Measurements from ENCODE around the gene RAB4B. TPM values are rescaled to one million over a fixed set of nuclear protein-coding genes. Genes with fewer than 3 reads are reported as not detected.

Gene RAB4B
- total and polyA plus RNA-seq, 2 donors (not counting 1 experiment from before 2014, with no cell fraction given) = 108 to 141 TPM

DNA sequence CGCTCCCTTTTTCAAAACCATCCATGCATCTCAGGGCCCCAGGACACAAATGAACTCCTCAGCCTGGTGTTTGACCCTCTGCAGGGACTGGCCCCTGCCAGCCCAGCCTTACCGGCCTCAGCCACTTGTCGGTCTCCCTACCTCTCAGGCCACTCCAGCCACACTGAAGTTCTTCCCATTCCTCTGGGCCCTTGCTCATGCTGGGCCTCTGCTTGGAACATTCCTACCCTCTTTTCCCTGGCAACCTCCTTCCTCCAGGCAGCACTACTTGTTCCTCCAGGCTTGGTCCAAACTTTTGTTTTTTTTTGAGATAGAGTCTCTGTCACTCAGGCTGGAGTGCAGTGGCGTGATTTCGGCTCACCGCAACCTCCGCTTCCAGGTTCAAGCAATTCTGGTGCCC, 13.3 kb downstream of the RAB4B start:
- DNase-seq (no peak), ATAC-seq (ENCODE audit: low read depth) (no peak)
- H3K27me3 ChIP-seq (replicated peaks in 1 of 4; ENCODE audit: control extremely low read depth in 1 of 4, control insufficient read depth in 3 of 4, insufficient read depth in 4 of 4, low read length in 3 of 4) = no peaks in the 10 kb centered on the region
- peak overlapping the region in 1 of 2 donors; percentile 69 for H3K27ac ChIP-seq (ENCODE audit: low read length in 2 of 2)
- H3K4me3 ChIP-seq (ENCODE audit: control extremely low read depth in 1 of 5, extremely low read depth in 1 of 5, insufficient read depth in 1 of 5, low read depth in 2 of 5, low read length in 4 of 5) = no peak overlapping the region
- Mint-ChIP-seq H3K9me3 (ENCODE audit: insufficient read depth) (no peaks in the 10 kb centered on the region), H3K4me3 (no peak overlapping the region), H3K27me3 (no peaks in the 10 kb centered on the region), H3K27ac (peak overlapping the region; percentile 79), H3K4me1 (peaks cover 34% of the 10 kb centered on the region)
- H2AFZ ChIP-seq (ENCODE audit: insufficient read depth, low read depth, low read length, poor library complexity, severe bottlenecking) = no peak overlapping the region
- intact Hi-C loops (cut with micrococcal nuclease) = no loop called here
- peaks cover 4% of the 10 kb centered on the region for H3K79me2 ChIP-seq (ENCODE audit: control insufficient read depth, insufficient read depth, low read length)
- 76% methylated on average over 7 of the region's 7 CpGs for WGBS (ENCODE audit: insufficient coverage)
- CTCF ChIA-PET = interaction anchor here (1.0 kb wide), 1 partner anchor 128 kb away, joined by 5 read pairs; no protein-coding TSS in a partner anchor
- no peak for TF ChIP-seq EZH2 (IDR thresholded peaks at IDR 0.05; ENCODE audit: borderline replicate concordance, insufficient read depth, low read depth, low read length, poor library complexity, severe bottlenecking)
- TF ChIP-seq, protein P1, sequence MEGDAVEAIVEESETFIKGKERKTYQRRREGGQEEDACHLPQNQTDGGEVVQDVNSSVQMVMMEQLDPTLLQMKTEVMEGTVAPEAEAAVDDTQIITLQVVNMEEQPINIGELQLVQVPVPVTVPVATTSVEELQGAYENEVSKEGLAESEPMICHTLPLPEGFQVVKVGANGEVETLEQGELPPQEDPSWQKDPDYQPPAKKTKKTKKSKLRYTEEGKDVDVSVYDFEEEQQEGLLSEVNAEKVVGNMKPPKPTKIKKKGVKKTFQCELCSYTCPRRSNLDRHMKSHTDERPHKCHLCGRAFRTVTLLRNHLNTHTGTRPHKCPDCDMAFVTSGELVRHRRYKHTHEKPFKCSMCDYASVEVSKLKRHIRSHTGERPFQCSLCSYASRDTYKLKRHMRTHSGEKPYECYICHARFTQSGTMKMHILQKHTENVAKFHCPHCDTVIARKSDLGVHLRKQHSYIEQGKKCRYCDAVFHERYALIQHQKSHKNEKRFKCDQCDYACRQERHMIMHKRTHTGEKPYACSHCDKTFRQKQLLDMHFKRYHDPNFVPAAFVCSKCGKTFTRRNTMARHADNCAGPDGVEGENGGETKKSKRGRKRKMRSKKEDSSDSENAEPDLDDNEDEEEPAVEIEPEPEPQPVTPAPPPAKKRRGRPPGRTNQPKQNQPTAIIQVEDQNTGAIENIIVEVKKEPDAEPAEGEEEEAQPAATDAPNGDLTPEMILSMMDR (IDR thresholded peaks at IDR 0.05) = no peak
- H3K9ac ChIP-seq (ENCODE audit: low read length) = no peak overlapping the region
- H3K4me2 ChIP-seq (replicated peaks; ENCODE audit: low read depth, low read length, poor library complexity, severe bottlenecking) = no peak overlapping the region
- POLR2A ChIA-PET = interaction anchor here (1.3 kb wide), 1 partner anchor 13 kb away, joined by 4 read pairs; the partner anchor contains the start of gene RAB4B
- H4K20me1 ChIP-seq (ENCODE audit: control insufficient read depth, insufficient read depth, low read length, poor library complexity, severe bottlenecking) = peaks cover 6% of the 10 kb centered on the region
- H3K9me3 ChIP-seq (ENCODE audit: control extremely low read depth in 1 of 3, control insufficient read depth in 2 of 3, insufficient read depth in 1 of 3, low read length in 2 of 3) = no peaks in the 10 kb centered on the region
- H3K36me3 ChIP-seq (replicated peaks in 1 of 2; ENCODE audit: control extremely low read depth in 1 of 2, control insufficient read depth in 1 of 2, extremely low read depth in 1 of 2, insufficient read depth in 2 of 2, low read length in 1 of 2) = peaks cover 1 to 35% of the 10 kb centered on the region in 2 experiments
- H3K4me1 ChIP-seq (ENCODE audit: control insufficient read depth in 2 of 2, insufficient read depth in 2 of 2, low read length in 2 of 2) = peaks cover 10 to 16% of the 10 kb centered on the region in 2 donors

DNA sequence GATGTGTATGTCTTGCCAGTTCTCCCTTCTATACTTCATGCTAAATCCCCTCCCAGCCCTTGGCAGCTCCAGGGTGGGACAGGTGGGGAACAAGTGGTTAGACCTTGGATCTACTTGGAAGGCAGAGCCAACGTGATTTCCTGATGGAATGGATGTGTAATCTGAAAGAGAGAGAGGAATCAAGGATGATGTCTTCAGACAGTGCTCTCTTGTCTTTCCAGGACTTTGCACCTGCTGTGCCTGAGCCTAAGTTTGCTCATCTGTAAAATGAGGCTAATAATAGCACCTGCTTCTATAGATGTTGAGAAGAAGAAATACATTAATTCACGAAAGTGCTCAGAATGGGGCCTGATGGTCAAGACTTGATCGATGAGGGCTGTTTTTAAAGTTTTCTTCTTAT, 13.9 kb downstream of the RAB4B start:
- POLR2A ChIA-PET = interaction anchor here (1.3 kb wide), 1 partner anchor 13 kb away, joined by 4 read pairs; the partner anchor contains the start of gene RAB4B
- CTCF ChIA-PET = interaction anchor here (1.0 kb wide), 1 partner anchor 129 kb away, joined by 5 read pairs; no protein-coding TSS in a partner anchor

More for the DNA sequence above, 13.9 kb downstream of the RAB4B start:
- Histone ChIP-seq H4K20me1 (ENCODE audit: control insufficient read depth, insufficient read depth, low read length, poor library complexity, severe bottlenecking) (no peaks in the 10 kb centered on the region), H3K4me3 (ENCODE audit: control extremely low read depth in 1 of 5, extremely low read depth in 1 of 5, insufficient read depth in 1 of 5, low read depth in 2 of 5, low read length in 4 of 5) (no peak overlapping the region), H2AFZ (ENCODE audit: insufficient read depth, low read depth, low read length, poor library complexity, severe bottlenecking) (no peak overlapping the region), H3K36me3 (replicated peaks in 1 of 2; ENCODE audit: control extremely low read depth in 1 of 2, control insufficient read depth in 1 of 2, extremely low read depth in 1 of 2, insufficient read depth in 2 of 2, low read length in 1 of 2) (peaks cover 1 to 31% of the 10 kb centered on the region in 2 experiments), H3K27ac (ENCODE audit: low read length in 2 of 2) (peak overlapping the region in 1 of 2 donors; percentile 69), H3K4me1 (ENCODE audit: control insufficient read depth in 2 of 2, insufficient read depth in 2 of 2, low read length in 2 of 2) (peaks cover 15 to 16% of the 10 kb centered on the region in 2 donors), H3K79me2 (ENCODE audit: control insufficient read depth, insufficient read depth, low read length) (peaks cover 7% of the 10 kb centered on the region), H3K9ac (ENCODE audit: low read length) (no peak overlapping the region), H3K27me3 (replicated peaks in 1 of 4; ENCODE audit: control extremely low read depth in 1 of 4, control insufficient read depth in 3 of 4, insufficient read depth in 4 of 4, low read length in 3 of 4) (no peaks in the 10 kb centered on the region), H3K9me3 (ENCODE audit: control extremely low read depth in 1 of 3, control insufficient read depth in 2 of 3, insufficient read depth in 1 of 3, low read length in 2 of 3) (no peaks in the 10 kb centered on the region), H3K4me2 (replicated peaks; ENCODE audit: low read depth, low read length, poor library complexity, severe bottlenecking) (peak overlapping the region; percentile 20)
- Mint-ChIP-seq H3K27ac (peak overlapping the region; percentile 72), H3K27me3 (no peaks in the 10 kb centered on the region), H3K9me3 (ENCODE audit: insufficient read depth) (no peaks in the 10 kb centered on the region), H3K4me3 (no peak overlapping the region), H3K4me1 (peaks cover 35% of the 10 kb centered on the region)
- WGBS (ENCODE audit: insufficient coverage) = 68% methylated on average over 3 of the region's 3 CpGs
- ATAC-seq (ENCODE audit: low read depth) (no peak), DNase-seq (no peak)
- intact Hi-C loops (cut with micrococcal nuclease) = no loop called here
- no peak for TF ChIP-seq EZH2 (IDR thresholded peaks at IDR 0.05; ENCODE audit: borderline replicate concordance, insufficient read depth, low read depth, low read length, poor library complexity, severe bottlenecking)
- TF ChIP-seq, protein P1 (IDR thresholded peaks at IDR 0.05) = no peak

Data from B cell (primary cell).